ENCODE measurements around the gene TBX3.

TBX3 gene

DNA sequence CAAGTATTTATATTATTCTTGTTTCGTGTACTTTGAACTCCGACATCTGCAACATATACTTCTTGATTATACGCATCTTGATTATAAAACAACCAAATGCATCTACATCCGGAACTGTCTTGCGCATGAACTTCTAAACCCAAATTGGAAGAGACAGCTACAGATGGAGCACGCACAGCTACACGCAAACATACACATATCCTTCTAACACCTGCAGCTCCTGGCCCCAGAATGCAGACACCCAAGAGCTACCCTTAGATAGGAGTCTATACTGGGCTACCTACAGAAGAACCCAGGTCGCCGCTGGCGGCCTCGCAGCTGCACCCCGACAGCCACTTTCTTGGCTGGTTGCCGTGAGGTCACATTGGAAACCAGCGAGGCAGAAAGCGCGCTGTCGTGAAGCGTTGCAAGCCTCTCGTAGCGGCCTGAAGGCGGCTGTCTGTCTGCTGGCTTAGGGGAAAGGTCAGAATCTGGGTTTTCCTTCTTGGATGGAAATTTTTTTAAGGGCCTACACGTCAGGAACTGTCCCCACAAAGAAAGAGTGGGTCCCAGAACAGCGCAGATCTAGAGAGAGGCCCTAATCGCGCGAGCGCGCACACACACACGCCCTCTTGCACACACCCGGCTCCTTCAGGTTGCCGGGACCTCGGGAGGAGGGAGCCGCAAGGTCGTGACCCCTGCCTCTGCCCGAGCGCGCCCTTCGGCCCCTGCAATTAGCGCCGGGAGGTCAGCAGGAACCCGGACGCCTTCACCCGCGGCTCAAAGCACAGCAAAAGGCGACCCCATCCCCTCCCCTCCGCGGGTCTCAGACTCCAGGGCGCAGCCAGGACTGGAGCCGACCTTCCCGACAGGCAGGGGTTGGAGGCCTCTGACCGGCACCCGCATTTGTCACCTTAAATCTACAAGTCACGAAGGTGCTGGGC, 17.0 kb downstream of the TBX3 start:
- no peak for DNase-seq

DNA sequence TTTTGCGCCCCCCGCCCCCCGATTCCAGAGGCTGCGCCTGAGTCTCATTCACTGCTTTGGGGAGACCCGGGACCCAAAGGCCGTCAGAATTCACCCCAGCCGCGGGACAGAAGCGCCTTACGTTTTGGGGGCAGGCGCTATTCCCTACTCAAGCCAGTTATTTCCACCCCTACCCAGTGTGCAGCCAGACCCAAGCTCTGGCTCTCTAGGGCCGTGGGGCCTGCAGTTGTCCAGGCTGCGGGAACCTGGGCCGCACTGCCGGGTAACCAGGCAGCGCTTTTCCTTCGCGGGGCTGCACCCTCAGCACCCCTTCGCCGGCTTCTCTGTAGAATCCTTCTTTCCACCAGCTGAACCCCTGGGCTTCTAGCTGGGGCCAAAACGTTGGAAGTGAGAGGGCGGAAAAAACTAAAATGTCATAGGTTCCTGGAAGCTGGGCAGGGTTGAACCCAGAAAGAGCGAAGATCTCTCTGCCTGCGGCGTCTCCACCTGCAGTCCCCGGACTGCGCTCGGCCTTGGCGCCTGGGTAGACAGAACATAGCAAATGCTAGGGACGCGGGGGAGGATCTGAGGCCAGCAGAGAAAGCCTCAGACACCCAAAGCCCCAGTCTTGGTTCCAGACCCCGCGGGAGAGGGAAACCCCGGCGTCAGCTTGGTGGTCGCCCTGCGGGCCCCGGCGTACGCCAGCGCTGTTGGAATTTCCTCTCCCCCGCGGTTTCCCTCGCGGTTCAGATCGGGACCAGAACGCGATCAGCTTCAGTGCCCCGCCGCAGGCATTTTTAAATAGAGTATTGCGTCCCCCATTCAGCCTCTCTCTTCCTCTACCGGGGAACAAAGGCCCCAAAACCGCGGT, 18.3 kb downstream of the TBX3 start:
- no peak for DNase-seq

DNA sequence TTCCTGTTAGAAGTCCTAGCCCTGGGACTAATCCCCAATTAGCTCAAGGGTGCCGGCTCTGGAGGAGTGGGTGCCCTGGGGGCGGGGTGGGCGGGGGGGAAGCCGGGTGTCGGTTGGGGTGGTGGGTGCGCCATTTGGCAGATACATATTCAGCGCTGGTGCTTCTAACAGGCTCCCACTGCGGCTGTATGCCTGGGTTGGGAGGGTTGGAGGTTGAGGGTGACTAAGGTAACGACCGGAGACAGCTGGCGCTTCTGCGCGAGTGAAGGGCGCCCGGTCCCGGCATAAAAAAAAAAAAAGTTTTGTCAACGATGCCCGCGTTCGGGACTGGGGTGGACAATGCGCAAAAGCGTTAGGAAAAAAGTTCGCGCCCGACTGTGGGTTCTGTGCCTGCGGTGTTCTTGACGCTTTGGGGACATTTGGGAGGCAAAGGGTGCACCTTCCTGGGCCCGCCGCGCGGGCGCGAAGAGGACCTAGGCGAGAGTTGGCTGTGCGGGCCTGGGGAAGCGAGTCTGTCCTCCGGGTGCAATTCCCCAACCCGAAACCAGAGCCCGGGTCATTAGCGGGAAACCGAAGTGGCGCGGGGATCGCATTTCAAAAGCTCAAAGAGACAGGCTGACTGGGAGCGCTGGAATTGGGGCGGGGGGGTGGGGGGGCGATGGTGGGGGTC, 19.2 kb downstream of the TBX3 start:
- no peak for DNase-seq

DNA sequence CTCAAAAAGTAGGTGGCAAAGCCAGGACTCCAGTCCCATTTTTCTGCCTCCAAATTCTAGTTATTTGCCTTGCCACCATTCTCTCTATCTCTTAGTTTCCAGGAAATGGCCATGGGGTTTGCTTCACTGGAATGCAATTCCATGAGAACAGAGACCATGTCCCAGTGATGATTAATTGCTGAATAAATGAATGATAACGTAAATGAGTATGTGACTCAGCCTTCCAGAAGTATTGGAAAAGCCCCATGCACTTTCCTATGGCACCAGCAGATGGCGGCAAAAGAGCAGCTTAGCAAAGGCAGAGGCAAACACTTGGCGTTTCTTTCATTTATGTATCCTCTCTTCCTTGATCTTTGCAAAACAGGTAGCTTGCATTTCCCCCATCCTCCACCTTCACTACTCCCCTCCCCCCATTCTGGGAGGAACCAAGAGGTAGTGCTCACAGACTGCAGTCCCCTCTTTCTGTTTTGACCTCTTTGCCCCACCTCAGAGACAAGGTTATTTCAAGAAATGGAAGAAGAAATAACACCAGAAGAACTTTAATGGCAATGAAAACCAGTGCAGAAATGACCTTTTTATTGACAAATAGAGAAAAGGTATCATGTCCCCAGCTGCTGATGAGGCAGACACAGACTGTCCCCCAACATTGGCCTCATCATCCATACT, 21.3 kb downstream of the TBX3 start:
- peak; percentile 31 for DNase-seq

DNA sequence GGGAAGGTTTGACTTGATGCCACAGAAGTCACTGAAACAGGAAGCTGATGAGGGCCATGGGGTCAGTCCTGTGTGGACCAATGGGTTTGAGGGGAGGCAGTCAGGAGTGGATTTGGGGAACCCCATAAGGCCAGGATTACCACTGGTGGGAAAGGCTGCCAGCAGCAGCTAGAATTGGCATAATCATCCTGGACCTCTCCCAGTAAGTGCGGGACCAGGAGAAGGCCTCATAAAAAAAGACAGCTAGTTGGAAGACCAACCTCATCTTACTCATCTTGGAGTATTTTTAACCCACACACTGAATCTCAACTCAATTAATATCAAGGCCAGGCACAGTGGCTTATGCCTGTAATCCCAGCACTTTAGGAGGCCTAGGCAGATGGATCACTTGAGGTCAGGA, 22.7 kb downstream of the TBX3 start:
- no peak for DNase-seq

DNA sequence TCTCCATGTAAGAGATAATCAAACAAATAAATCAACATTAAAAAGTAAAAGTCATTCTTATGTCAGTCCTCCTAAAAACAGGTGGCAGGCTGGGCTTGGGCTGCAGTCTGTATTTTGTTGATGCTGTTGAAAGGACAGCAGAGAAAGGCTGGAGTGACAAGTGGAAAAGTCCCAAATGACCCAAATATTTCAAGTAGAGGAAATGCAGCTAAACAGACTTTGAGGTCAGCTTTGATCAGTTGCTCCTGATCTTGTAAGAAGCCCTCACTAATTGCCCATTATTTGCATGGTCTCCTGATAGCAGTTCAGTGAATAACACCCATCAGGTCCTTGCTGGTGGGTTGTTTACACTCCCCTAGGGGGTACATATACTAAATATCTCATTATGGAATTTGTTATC, 24.9 kb downstream of the TBX3 start:
- no peak for DNase-seq

DNA sequence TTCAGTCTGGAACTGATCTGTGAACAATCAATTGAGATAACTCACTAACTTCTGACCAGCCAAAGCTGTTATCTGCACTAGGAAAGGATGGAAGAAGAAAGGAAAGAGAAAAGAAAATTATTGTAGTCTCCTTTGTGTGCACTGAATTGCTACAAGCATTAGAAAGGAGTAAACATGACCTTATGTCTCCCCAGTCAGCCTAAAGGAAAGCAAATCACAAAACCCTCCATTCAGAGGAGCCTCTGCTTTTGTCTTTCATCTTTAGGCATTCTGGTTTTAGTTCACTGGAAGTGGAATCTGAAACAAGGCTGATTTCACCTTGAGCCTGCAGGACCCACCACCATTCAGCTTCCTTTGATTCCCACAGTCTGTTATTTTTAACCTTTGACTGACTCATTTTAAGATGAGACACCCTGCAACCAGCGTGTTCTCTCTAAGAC, 26.0 kb downstream of the TBX3 start:
- no peak for DNase-seq

DNA sequence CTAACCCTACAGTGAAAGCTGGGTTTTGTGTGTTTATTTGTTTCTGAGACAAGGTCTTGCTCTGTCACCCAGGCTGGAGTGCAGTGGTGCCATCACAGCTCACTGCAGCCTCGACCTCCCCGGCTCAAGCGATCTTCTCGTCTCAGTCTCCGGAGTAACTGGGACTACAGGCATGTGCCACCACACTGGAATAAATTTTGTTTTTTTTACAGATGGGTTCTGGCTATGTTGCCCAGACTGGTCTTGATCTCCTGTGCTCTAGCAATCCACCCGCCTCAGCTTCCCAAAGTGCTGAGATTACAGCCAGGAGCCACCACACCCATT, 26.4 kb downstream of the TBX3 start:
- DNase-seq, result no peak

DNA sequence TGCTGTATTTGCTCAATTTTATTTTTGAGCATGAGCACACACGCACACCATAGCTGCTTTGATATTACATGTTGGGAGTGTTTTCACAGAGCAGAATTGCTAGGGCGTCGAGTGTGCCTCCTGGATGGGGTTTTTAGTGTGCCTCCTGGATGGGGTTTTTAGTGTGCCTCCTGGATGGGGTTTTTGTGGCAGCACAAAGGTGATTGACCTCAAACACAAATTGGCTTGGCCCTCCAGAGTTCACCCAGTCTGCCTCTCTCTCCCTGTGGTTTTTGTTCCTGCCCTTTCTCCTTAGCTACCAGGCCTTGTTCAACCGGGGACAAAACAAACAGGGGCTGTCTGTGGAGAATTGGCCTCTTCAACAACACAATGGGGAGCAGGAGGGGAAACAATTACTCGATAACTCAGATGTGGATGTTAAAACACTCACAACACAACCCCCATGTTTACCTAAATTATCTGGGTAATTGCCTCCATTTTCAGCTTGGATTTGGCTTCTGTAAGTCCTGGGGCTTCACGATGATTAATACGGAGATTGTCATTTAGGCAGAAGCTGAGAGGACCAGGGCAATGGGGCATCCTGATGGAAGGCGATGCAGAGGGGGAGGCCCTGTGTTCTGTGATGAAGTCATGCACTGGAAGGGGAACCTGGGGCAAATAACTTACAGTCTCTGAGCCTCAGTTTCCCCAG, 26.9 kb downstream of the TBX3 start:
- DNase-seq, result no peak

DNA sequence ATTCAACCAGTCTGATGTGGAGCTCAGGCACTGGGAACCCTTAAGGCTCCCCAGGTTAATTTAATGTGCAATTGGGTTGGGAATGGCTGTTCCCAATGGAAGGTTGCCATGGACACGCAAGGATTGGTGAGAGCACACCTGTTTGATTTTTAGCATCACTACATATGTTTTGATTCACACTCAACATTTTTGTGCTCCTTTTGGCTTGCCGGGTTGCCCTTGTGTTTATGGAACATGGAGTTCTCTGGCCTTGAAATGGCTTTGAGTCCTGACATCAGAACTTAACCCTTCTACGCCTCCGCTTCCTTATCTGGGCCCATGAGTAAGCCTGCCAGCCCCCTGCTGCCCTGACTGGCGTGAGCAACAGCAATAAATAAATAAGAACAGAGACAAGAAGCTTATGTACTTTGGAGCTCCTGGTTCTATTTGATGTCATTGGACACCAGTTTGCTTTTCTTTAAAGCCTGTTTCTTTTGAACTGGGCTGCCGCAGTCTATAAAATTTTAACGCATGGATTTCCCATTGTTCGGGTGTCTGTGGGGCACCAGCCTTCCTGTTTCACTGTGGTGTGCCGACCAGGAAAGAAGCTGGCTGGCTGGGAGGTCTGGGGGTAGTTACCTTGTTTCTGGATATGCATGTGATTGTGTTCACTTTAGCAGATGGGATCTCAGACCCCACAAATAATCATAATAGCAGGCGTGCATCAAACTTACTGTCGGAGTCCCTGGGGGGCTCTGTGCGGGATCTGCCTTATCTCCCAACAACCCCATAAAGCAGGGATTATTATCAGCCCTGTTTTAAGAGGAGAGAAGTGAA, 27.8 kb downstream of the TBX3 start:
- no peak for DNase-seq

DNA sequence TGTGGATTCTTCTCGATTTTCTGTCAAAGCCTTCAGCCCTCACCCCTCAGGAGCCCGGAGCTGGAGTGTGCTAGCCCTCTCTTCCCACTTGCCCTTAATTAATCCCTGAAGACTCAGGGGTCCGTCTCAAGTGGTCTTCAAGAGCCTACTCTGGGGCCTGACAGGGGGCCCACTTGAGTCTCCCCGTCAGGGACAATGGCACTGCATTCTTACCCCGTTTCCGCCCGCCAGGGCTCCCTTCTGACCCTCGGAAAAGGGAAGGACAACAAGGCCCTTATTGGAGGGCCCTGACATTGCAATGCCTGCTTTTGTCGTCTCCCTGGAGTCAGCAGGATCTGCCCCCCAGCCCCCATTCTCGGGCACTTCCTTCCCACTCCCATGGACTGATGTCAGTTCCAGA, 34.4 kb downstream of the TBX3 start:
- DNase-seq, result no peak

DNA sequence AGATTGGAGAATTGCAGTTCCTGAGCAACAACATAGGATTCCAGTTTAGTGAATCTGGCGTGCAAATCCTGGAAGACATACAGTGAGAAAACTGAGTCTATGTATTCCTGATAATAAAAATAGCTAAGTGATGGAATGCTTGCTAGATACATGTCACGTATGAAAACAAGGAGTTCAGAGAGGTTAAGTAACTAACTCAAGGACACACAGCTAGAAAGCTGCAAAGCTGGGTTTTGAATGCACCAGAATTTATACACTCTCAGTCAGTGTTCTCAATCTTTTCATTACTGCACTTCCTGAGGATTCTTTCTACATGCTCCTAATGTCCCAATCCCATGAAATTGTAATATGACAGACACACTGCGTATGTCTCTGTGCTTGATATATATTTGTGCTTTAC, 35.3 kb downstream of the TBX3 start:
- DNase-seq, result no peak

DNA sequence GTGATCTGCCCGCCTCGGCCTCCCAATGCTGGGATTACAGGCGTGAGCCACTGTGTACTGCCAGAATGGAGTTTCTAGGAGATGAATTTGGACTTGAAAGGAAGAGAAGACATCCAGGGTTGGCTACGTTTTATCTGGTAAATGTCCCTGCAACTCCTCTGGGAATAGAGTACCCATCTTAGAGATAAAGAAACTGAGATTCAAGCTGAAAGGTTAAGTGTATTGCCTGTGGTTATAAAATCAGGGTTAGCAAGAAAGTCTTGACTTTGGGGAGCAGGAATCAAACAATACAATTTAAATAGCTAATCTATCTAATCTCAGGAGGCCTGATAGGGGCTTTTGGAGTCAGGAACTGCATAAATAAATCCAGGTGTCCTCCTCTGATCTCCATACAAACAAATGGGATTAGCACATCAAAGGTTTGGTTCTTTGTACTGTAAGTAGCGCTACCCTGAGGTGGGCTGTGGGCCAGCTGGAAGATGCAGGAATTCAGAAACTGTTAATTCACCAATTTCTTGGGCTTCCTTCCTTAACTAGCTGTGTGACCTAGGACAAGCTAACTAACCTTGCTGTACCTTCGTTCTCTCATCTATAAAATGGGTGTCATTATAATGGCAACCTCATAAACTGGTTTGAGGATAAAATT, 45.1 kb downstream of the TBX3 start:
- DNase-seq, result no peak

DNA sequence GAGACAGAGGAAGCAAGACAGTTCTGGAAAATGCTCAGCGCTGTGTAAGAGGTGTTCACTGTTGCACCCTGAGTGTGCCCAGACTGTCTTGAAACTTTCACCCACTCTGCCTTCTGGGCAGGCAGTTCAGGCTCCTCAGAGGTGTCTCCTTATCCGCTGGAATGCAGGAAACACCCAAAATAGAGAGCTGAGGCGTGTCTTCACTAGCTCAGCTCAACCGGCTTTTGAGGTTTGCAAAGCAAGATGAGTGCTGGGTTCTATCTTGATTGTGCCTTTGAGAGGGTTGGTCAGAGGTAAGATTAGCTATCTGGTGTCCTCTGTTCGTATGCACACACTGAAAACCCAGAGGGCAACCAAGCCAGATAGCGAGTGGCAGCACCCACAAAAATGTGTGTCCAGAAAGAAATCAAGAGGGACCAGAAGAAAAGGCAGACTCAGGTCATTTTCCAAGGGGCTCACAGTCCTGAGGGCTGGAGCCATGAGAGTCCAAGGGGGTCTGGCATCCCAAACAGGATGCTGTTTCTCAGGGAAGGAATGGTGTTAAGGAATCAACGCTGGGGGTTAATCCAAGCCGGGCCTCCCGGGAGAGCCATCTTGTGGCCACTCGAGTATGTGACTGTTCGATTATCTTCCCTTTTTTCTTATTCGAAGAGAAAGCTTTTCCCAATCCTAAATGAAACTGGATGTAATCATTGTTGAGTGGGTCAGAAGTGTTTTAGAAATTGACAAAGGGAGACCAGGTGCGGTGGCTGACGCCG, 47.1 kb downstream of the TBX3 start:
- DNase-seq, result no peak

DNA sequence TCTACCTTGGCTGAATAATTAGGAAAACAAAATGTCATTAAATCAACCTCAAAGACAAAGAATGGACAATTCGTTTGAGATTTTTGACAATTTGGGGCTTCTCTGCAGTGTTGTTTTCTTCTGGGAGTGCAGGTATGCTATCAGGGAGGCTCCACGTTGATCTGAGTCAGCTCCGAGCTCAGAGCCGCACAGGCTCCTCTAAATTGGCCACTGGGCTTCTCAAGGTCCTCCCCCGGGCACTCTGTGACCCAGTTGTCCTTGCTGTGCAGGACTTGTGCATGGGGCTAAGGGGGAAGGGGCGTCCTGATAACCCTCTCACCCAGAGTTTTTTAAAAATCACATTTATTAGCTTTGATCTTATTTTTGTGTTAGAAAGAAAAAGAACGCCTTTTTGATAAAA, 52.7 kb downstream of the TBX3 start:
- DNase-seq, result no peak

DNA sequence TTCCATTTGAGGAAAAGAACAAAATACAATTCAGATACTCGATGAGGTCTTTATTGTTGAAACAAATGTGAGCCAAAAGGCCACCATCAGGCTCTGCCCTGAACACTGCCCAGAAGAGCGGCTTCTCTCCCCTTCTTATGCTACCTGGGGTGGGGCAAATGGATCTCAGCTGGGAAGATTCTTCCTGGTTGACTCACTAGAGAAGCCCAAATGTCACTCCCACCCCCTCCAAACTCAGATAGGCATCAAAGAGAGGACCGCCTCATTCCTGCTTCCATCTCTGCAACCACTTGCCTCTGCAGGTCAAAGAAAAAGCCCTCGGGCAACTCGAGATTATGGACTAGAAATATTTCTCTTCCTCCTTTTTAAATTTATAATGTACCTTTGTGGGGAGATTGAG, 55.8 kb downstream of the TBX3 start:
- DNase-seq, result no peak

DNA sequence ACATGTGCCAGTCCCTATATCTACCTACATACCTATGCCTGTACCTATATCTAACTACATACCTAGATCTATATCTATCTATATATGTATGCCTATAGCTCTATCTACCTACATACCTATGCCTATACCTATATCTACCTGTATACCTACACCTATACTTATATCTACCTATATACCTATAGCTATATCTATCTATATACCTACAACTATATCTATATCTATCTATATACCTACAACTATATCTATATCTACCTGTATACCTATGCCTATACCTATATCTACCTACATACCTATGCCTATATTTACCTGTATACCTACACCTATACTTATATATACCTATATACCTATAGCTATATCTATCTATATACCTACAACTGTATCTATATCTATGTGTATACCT, 56.6 kb downstream of the TBX3 start:
- DNase-seq, result no peak

DNA sequence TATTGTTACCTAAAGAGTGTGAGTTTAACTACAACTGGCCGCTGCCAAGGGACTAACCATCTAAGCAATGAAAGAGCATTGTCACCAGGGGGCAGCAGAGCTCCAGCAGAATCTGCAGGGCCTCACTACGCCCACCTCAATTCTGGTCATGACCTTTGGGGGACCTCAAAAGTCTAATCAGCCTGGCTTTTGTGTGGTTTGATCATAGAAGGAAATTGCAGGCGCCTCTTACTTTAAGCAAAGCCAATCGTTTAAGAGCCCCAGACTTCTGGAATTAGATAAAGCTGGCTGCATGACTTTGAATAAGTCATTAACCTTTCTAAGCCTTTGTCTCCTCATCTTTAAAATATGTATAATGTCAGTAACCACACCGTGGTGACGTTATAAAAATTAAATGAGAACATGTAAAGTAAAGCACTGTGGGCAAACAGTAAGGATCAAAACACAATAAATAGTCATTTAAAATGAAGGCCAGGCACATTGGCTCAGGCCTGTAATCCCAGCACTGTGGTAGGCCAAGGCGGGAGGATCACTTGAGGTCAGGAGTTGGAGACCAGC, 58.6 kb downstream of the TBX3 start:
- no peak for DNase-seq

DNA sequence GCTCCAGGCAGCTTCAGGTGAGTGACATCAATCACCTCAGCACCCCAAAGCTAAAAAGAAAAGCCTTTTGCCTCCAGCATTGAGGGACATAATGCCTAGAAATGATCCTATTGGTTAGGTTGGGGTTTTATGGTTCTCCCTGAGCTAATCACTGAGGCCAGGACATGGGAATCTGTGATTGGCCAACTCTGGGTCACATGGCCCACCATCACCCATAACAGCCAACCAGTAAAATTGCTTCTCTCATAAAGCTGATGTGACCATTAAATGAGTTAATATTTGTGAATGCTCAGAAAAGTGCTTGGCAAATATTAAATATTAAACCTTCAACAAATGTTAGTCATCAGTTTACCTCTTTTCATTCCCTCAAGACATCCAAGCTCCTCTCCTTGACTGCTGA, 60.2 kb downstream of the TBX3 start:
- DNase-seq, result no peak
